OCI-LY1 (cell line): ENCODE results near the gene NELFA.

Source experiments
- H2AFZ ChIP-seq: fragments of 200-600 bp; sonication (generic), shearing (Covaris generic); 2 replicates; pipeline ENCODE4 v1.6.0; 2014; ENCODE audit warnings: antibody characterized with exemption, mild to moderate bottlenecking, low read length
- H3F3A ChIP-seq: fragments of 200-600 bp; sonication (generic), shearing (Covaris generic); 2 replicates; pipeline ENCODE4 v1.6.0; 2014; ENCODE audit warnings: mild to moderate bottlenecking, antibody characterized with exemption, low read length, moderate library complexity; ENCODE audit not compliant: insufficient read depth
- H3K27ac ChIP-seq: fragments of 200-600 bp; sonication (generic); 2 replicates; pipeline ENCODE4 v1.5.1; 2014; ENCODE audit warnings: low read length, mixed run types, mild to moderate bottlenecking, low read depth; ENCODE audit not compliant: poor library complexity, severe bottlenecking
- H3K27me3 ChIP-seq: fragments of 200-600 bp; sonication (generic); 2 replicates; pipeline ENCODE4 v1.6.0; 2014; ENCODE audit warnings: antibody characterized with exemption, mild to moderate bottlenecking, low read length, moderate library complexity; ENCODE audit not compliant: insufficient read depth
- H3K36me3 ChIP-seq: fragments of 200-600 bp; sonication (generic); 2 replicates; pipeline ENCODE4 v1.6.1; 2014; ENCODE audit warnings: mild to moderate bottlenecking, antibody characterized with exemption, low read length, moderate library complexity, mixed read lengths; ENCODE audit not compliant: insufficient read depth
- H3K4me1 ChIP-seq: fragments of 200-600 bp; sonication (generic); 2 replicates; pipeline ENCODE4 v1.5.1; 2014; ENCODE audit warnings: mild to moderate bottlenecking, low read length, moderate library complexity; ENCODE audit not compliant: insufficient read depth, severe bottlenecking
- H3K4me2 ChIP-seq: fragments of 200-600 bp; sonication (generic), shearing (Covaris generic); 2 replicates; pipeline ENCODE4 v1.6.1; 2014; ENCODE audit warnings: low read length
- H3K4me3 ChIP-seq: fragments of 200-600 bp; sonication (generic); 2 replicates; pipeline ENCODE4 v1.5.1; 2014; ENCODE audit warnings: low read length, low read depth, mild to moderate bottlenecking, mixed read lengths; ENCODE audit not compliant: poor library complexity, severe bottlenecking
- H3K79me2 ChIP-seq: fragments of 200-600 bp; shearing (Covaris generic); 2 replicates; pipeline ENCODE4 v1.6.1; 2016; ENCODE audit warnings: mixed run types, low read length, mixed read lengths; ENCODE audit not compliant: insufficient read depth
- H3K9ac ChIP-seq: fragments of 200-600 bp; sonication (generic), shearing (Covaris generic); 2 replicates; pipeline ENCODE4 v1.6.1; 2014; ENCODE audit warnings: mild to moderate bottlenecking, low read length, mixed read lengths
- H3K9me2 ChIP-seq: fragments of 200-600 bp; sonication (generic), shearing (Covaris generic); 2 replicates; pipeline ENCODE4 v1.6.1; 2014; ENCODE audit warnings: low read depth, mild to moderate bottlenecking, low read length, mixed read lengths
- H3K9me3 ChIP-seq: fragments of 200-600 bp; shearing (Covaris generic); 2 replicates; pipeline ENCODE4 v1.6.1; 2014; ENCODE audit warnings: low read length, mixed read lengths
- H4K20me1 ChIP-seq: fragments of 200-600 bp; sonication (generic), shearing (Covaris generic); 2 replicates; pipeline ENCODE4 v1.6.0; 2016; ENCODE audit warnings: mild to moderate bottlenecking, low read length; ENCODE audit not compliant: insufficient read depth
- CTCF ChIP-seq: fragments of 200-600 bp; sonication (generic), shearing (Covaris generic); IDR thresholded peaks from 2 replicates; pipeline ENCODE4 v1.5.1; 2017; ENCODE audit warnings: mild to moderate bottlenecking, antibody characterized with exemption, low read length, moderate library complexity, mixed read lengths
- EZH2 ChIP-seq: fragments of 200-600 bp; sonication (generic), shearing (Covaris generic); IDR thresholded peaks from 2 replicates; pipeline ENCODE4 v1.8.0; 2017; ENCODE audit warnings: borderline replicate concordance, mixed run types, mild to moderate bottlenecking, antibody characterized with exemption, low read length, moderate library complexity, mixed read lengths

NELFA gene

DNA sequence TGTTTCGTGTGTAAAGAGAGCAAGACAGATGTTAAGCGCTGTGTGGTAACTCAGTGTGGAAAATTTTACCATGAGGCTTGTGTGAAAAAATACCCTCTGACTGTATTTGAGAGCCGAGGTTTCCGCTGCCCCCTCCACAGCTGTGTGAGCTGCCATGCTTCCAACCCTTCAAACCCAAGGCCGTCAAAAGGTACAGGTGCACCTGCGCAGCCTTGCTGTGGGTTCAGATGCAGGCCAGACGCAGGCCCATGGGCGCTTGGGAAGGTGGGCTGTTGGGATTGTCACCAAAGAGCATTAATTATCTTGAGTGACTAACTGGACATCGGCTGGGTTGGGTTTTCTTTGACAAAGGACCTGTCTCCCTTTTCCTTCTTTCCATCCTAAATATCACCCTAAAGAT, 55.4 kb downstream of the NELFA start:
- Histone ChIP-seq H3K4me1 (no peaks in the 10 kb centered on the region), H3K4me2 (no peak overlapping the region), H3K79me2 (no peaks in the 10 kb centered on the region), H3F3A (no peaks in the 10 kb centered on the region), H2AFZ (no peak overlapping the region), H3K36me3 (peaks cover 55% of the 10 kb centered on the region), H3K9me3 (no peaks in the 10 kb centered on the region), H3K9me2 (no peaks in the 10 kb centered on the region), H4K20me1 (no peaks in the 10 kb centered on the region), H3K27ac (no peak overlapping the region), H3K4me3 (no peak overlapping the region), H3K9ac (no peak overlapping the region), H3K27me3 (no peaks in the 10 kb centered on the region)
- TF ChIP-seq CTCF (no peak), EZH2 (no peak)

- no peaks in the 10 kb centered on the region for H3K79me2 ChIP-seq
- H4K20me1 ChIP-seq, result no peaks in the 10 kb centered on the region
- no peak overlapping the region for H3K4me3 ChIP-seq
- no peak overlapping the region for H2AFZ ChIP-seq
- H3K9ac ChIP-seq, result no peak overlapping the region
- no peaks in the 10 kb centered on the region for H3K9me3 ChIP-seq
- no peaks in the 10 kb centered on the region for H3K4me1 ChIP-seq
- H3K27ac ChIP-seq, result no peak overlapping the region
- H3F3A ChIP-seq, result no peaks in the 10 kb centered on the region
- TF ChIP-seq EZH2 (no peak), CTCF (no peak)
- H3K36me3 ChIP-seq, result peaks cover 49% of the 10 kb centered on the region
- no peaks in the 10 kb centered on the region for H3K9me2 ChIP-seq
- no peak overlapping the region for H3K4me2 ChIP-seq
- no peaks in the 10 kb centered on the region for H3K27me3 ChIP-seq
These were observed 56.1 kb downstream of the NELFA start for GRCh38 chr4:1952719-1953118.

DNA sequence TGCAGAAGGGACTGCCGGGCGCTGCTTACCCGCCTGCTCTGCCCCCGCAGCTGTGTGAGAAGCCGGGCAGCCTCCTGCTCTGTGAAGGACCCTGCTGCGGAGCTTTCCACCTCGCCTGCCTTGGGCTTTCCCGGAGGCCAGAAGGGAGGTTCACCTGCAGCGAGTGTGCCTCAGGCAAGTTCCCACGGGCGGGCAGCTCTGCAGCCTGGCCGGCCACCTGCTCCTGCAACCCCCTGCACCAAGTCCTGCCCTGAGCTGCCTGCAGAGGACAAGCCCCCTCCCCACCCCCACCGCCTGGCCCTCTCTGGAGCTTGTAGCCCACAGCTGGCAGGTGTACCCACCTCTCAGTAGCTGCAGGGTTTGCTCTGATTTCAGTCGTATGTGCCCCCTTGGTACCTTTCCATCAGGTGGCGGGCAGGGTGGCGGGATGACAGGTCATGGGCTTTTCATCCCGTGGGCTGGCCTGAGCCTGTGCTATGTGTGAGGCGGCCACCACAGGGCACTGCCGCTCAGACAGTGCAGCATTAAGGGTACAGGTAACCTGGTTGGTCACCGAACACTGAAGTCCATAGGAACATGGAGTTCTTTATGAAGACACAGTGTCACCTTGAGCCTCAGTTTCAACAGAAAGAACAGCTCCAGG, 56.6 kb downstream of the NELFA start:
- TF ChIP-seq EZH2, result no peak
- no peak for TF ChIP-seq CTCF
- Histone ChIP-seq H4K20me1 (no peaks in the 10 kb centered on the region), H3K9me3 (no peaks in the 10 kb centered on the region), H3K79me2 (no peaks in the 10 kb centered on the region), H3K36me3 (peaks cover 45% of the 10 kb centered on the region), H3K4me3 (no peak overlapping the region), H3K4me2 (no peak overlapping the region), H3F3A (no peaks in the 10 kb centered on the region), H3K4me1 (no peaks in the 10 kb centered on the region), H3K9ac (no peak overlapping the region), H2AFZ (no peak overlapping the region), H3K27ac (no peak overlapping the region), H3K9me2 (no peaks in the 10 kb centered on the region), H3K27me3 (no peaks in the 10 kb centered on the region)
